CD8-positive, alpha-beta memory T cell (primary cell): ENCODE data around the gene LMLN. TPM values are rescaled to one million over a fixed set of nuclear protein-coding genes. Genes with fewer than 3 reads are reported as not detected.
"Not testable (repeated sequence)": the region's sequence is repeated elsewhere in the genome, so short reads cannot be mapped to it uniquely, and the experiment has no call there.

Source experiments
- CTCF ChIA-PET: fragments of 350-600 bp; sonication (Branson Sonifier 250); formaldehyde crosslinking; loops from one replicate; lab custom pipeline; 2021; ENCODE audit warnings: antibody characterized with exemption; lab: Charles Lee
- POLR2A ChIA-PET: fragments of 350-600 bp; sonication (Branson Sonifier 250); formaldehyde crosslinking; loops from one replicate; lab custom pipeline; 2021; ENCODE audit warnings: antibody characterized with exemption; lab: Charles Lee
- DNase-seq, 5 donors: peaks; one replicate each; pipeline versions ENCODE4 v3.0.0 to v3.0.0-alpha.2; 2020 to 2022; ENCODE audit warnings: mixed read lengths in 1 of 5
- H3K27ac ChIP-seq: one replicate; pipeline ENCODE4 v1.7.0; 2013; ENCODE audit warnings: low read depth, mild to moderate bottlenecking, low read length, moderate library complexity
- H3K27me3 ChIP-seq: 2 replicates; pipeline ENCODE4 v1.7.0; 2013; ENCODE audit warnings: low read length, mild to moderate bottlenecking; ENCODE audit not compliant: insufficient read depth, poor library complexity, severe bottlenecking
- H3K36me3 ChIP-seq: 2 replicates; pipeline ENCODE4 v1.7.0; 2013; ENCODE audit warnings: mild to moderate bottlenecking, low read length, moderate library complexity; ENCODE audit not compliant: insufficient read depth
- H3K4me1 ChIP-seq: 2 replicates; pipeline ENCODE4 v1.7.0; 2013; ENCODE audit warnings: mild to moderate bottlenecking, low read length, moderate library complexity; ENCODE audit not compliant: insufficient read depth
- H3K4me3 ChIP-seq: 2 replicates; pipeline ENCODE4 v1.7.0; 2013; ENCODE audit warnings: mild to moderate bottlenecking, low read length
- H3K9me3 ChIP-seq: 2 replicates; pipeline ENCODE4 v1.7.0; 2013; ENCODE audit warnings: mild to moderate bottlenecking, low read length
- H3K27ac Mint-ChIP-seq, 8 donors: one replicate each; pipeline ENCODE4 v1.8.0; 2020 to 2021; ENCODE audit warnings: mixed read lengths in 8 of 8, mild to moderate bottlenecking in 6 of 8, inconsistent platforms in 3 of 8, moderate library complexity in 3 of 8
- H3K27me3 Mint-ChIP-seq, 2 donors: one replicate each; pipeline ENCODE4 v1.8.0; 2020 to 2021; ENCODE audit warnings: mixed read lengths in 2 of 2, mild to moderate bottlenecking in 1 of 2, moderate library complexity in 1 of 2
- H3K36me3 Mint-ChIP-seq, 3 donors: one replicate each; pipeline ENCODE4 v1.8.0; 2020 to 2021; ENCODE audit warnings: mixed read lengths in 3 of 3, inconsistent platforms in 1 of 3, mild to moderate bottlenecking in 1 of 3
- H3K4me1 Mint-ChIP-seq, 3 donors: one replicate each; pipeline ENCODE4 v1.8.0; 2020 to 2021; ENCODE audit warnings: mixed read lengths in 3 of 3, inconsistent platforms in 1 of 3, mild to moderate bottlenecking in 1 of 3
- H3K4me3 Mint-ChIP-seq, 7 donors: one replicate each; pipeline ENCODE4 v1.8.0; 2020 to 2021; ENCODE audit warnings: mixed read lengths in 7 of 7, mild to moderate bottlenecking in 6 of 7, moderate library complexity in 4 of 7, inconsistent platforms in 2 of 7
- H3K9me3 Mint-ChIP-seq, 5 donors: one replicate each; pipeline ENCODE4 v1.8.0; 2020 to 2022; ENCODE audit warnings: mixed read lengths in 5 of 5, mild to moderate bottlenecking in 3 of 5, moderate library complexity in 2 of 5, inconsistent platforms in 1 of 5
- polyA plus RNA-seq: library from polyadenylated mRNA; unstranded; fragments of 300-500 nt; fragmentation: Illumina TruSeq; gene quantifications from one replicate; pipeline ENCODE4 v1.2.3, GENCODE V29; 2021
- total RNA-seq, 2 experiments: library from RNA; stranded (reverse); gene quantifications; one replicate each; pipeline ENCODE4 v1.2.3, GENCODE V29; 2021

The LMLN gene
- total and polyA plus RNA-seq, 3 experiments from 2014 or later = 2.4 to 7.4 (median 7.3) TPM

DNA sequence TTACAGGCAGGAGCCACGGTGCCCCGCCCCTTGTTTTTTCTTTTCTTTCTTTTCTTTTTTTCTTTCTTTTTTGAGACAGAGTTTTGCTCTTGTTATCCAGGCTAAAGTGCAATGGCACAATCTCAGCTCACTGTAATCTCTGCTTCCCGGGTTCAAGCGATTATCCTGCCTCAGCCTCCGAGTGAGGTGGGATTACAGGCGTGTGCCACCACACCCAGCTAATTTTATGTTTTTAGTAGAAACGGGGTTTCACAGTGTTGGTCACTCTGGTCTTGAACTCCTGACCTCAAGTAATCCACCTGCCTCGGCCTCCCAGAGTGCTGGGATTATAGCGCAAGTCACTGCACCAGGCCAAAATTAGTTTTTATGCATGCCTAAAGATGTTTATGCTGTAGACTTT is 7.6 kb upstream of the LMLN start:
- ChIA-PET CTCF (interaction anchor here (1.4 kb wide), 1 partner anchor 13 kb away, joined by 4 read pairs; no protein-coding TSS in a partner anchor), POLR2A (interaction anchor here (0.7 kb wide), 1 partner anchor 143 kb away, joined by 9 read pairs; no protein-coding TSS in a partner anchor)
- H3K4me3 ChIP-seq = no peak overlapping the region
- no peaks in the 10 kb centered on the region for H3K27me3 ChIP-seq
- H3K36me3 ChIP-seq = peaks cover 60% of the 10 kb centered on the region
- Mint-ChIP-seq H3K4me1 (peaks cover 45 to 66% (median 56%) of the 10 kb centered on the region in 3 donors), H3K4me3 (peak overlapping the region; percentile 23 to 97 (median 46)), H3K27ac (peak overlapping the region in 6 of 8 donors; percentile 19 to 91 (median 68)), H3K9me3 (no peaks in the 10 kb centered on the region), H3K27me3 (no peaks in the 10 kb centered on the region), H3K36me3 (peaks cover 0 to 72% (median 25%) of the 10 kb centered on the region in 3 donors)
- H3K4me1 ChIP-seq = peaks cover 38% of the 10 kb centered on the region
- no peak overlapping the region for H3K27ac ChIP-seq
- DNase-seq = no peak
- no peaks in the 10 kb centered on the region for H3K9me3 ChIP-seq

DNA sequence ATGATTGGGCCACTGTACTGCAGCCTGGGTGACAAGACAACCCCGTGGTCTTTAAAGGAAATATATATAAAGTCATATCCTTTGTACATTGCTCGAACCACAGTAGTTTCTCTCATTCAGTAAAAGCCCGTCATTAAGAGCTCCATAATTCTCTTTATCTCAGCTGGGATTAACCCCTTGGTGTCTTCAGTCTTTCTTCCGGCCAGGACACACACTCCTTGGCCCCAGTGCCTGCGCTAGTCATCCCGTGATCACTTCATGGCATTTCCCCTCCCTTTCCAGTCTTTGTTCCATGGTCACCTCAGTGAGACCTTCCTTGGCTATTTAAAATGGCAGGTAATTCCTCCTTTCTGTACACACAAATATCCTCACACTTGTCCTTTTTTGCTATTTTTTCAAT is 6.7 kb upstream of the LMLN start:
- Mint-ChIP-seq H3K27ac (peak overlapping the region; percentile 73 to 92 (median 82)), H3K4me1 (peaks cover 50 to 72% (median 65%) of the 10 kb centered on the region in 3 donors), H3K27me3 (no peaks in the 10 kb centered on the region), H3K9me3 (no peaks in the 10 kb centered on the region), H3K36me3 (peaks cover 0 to 77% (median 25%) of the 10 kb centered on the region in 3 donors), H3K4me3 (peak overlapping the region in 6 of 7 donors; percentile 49 to 79 (median 60))
- Histone ChIP-seq H3K27ac (no peak overlapping the region), H3K4me3 (no peak overlapping the region), H3K9me3 (no peaks in the 10 kb centered on the region), H3K27me3 (no peaks in the 10 kb centered on the region), H3K4me1 (peaks cover 42% of the 10 kb centered on the region), H3K36me3 (peaks cover 60% of the 10 kb centered on the region)
- POLR2A ChIA-PET = no interaction called here
- CTCF ChIA-PET = interaction anchor here (1.4 kb wide), 1 partner anchor 12 kb away, joined by 4 read pairs; no protein-coding TSS in a partner anchor
- no peak for DNase-seq

DNA sequence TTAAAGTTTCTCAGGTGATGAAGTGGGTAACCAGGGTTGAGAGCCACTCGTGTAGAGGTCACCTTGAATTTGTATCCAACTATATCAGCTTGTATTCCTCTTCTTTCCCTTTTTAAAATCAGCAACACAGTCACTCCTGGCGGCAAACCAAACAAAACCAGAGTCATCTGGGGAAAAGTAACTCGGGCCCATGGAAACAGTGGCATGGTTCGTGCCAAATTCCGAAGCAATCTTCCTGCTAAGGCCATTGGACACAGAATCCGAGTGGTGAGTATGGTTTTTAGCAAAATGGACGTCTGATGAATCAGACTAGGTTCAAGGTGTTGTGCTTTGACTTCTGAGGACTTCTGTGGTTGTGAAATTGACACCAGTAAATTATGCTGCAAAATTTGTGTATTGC is 6.1 kb upstream of the LMLN start:
- peak overlapping the region in 6 of 8 donors; percentile 28 to 85 (median 74) for H3K27ac Mint-ChIP-seq
- peak overlapping the region in 5 of 7 donors; percentile 10 to 73 (median 59) for H3K4me3 Mint-ChIP-seq
- CTCF ChIA-PET = no interaction called here
- H3K27me3 ChIP-seq = no peaks in the 10 kb centered on the region
- H3K4me1 Mint-ChIP-seq = peaks cover 55 to 78% (median 71%) of the 10 kb centered on the region in 3 donors
- no peaks in the 10 kb centered on the region for H3K9me3 ChIP-seq
- no peaks in the 10 kb centered on the region for H3K27me3 Mint-ChIP-seq
- DNase-seq = no peak
- peaks cover 60% of the 10 kb centered on the region for H3K36me3 ChIP-seq
- POLR2A ChIA-PET = no interaction called here
- no peak overlapping the region for H3K27ac ChIP-seq
- no peak overlapping the region for H3K4me3 ChIP-seq
- H3K36me3 Mint-ChIP-seq = peaks cover 0 to 78% (median 28%) of the 10 kb centered on the region in 3 donors
- H3K9me3 Mint-ChIP-seq = no peaks in the 10 kb centered on the region
- peaks cover 48% of the 10 kb centered on the region for H3K4me1 ChIP-seq

DNA sequence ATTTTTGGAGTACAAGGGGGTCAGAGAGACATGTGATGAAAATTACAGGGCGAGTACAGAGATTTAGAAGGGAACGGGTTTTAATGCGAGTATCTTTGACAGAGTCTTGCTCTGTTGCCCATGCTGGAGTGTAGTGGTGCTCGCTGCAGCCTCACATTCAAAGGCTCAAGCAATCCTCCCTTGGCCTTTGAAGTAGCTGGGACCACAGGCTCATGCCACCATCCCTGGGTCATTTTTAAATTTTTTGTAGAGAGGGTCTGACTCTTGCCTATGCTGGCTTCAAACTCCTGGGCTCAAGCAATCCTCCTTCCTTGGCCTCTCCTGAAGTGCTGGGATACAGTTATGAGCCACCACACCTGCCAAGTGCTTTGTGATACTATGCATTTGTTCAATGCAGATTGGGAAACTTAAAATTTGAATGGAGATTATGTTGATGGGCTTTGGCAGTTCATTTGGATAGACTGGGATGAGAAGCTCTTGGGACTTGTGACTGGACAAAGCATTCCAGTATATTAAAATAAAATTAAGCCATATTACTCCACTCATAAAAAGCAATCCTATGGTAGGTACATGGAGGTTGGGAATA is 4.0 kb upstream of the LMLN start:
- H3K4me3 ChIP-seq = no peak overlapping the region
- Mint-ChIP-seq H3K27me3 (no peaks in the 10 kb centered on the region), H3K36me3 (peaks cover 0 to 75% (median 24%) of the 10 kb centered on the region in 3 donors), H3K27ac (peak overlapping the region in 3 of 8 donors; percentile 46 to 77 (median 50)), H3K4me3 (peak overlapping the region in 1 of 7 donors; percentile 63), H3K9me3 (no peaks in the 10 kb centered on the region), H3K4me1 (peaks cover 54 to 83% (median 70%) of the 10 kb centered on the region in 3 donors)
- H3K27ac ChIP-seq = no peak overlapping the region
- DNase-seq = no peak
- H3K9me3 ChIP-seq = no peaks in the 10 kb centered on the region
- POLR2A ChIA-PET = interaction anchor here (0.6 to 0.7 kb wide), 2 partner anchors 40 to 1715 kb away, joined by 3 to 5 read pairs; no protein-coding TSS in a partner anchor
- H3K27me3 ChIP-seq = no peaks in the 10 kb centered on the region
- H3K36me3 ChIP-seq = peaks cover 55% of the 10 kb centered on the region
- H3K4me1 ChIP-seq = peaks cover 50% of the 10 kb centered on the region
- CTCF ChIA-PET = no interaction called here

DNA sequence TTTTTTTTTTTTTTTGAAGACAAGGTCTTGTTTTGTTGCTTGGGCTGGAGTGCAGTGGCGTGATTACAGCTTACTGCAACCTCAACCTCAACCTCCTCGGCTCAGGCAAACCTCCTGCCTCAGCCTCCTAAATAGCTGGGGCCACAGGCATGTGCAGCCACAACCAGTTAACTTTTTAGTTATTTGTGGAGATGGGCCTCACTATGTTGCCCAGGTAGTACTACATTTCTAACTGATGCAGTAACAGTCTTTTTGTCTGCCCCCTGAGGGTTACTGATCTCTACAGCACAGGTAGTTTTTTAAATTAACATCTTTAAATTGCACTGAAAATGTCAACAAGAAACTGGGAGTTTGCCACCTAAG is 3.4 kb upstream of the LMLN start:
- Histone ChIP-seq H3K27me3 (no peaks in the 10 kb centered on the region), H3K36me3 (peaks cover 52% of the 10 kb centered on the region), H3K4me3 (no peak overlapping the region), H3K9me3 (no peaks in the 10 kb centered on the region), H3K4me1 (peaks cover 50% of the 10 kb centered on the region), H3K27ac (peak overlapping the region; percentile 64)
- H3K27me3 Mint-ChIP-seq = no peaks in the 10 kb centered on the region
- peaks cover 0 to 70% (median 23%) of the 10 kb centered on the region in 3 donors for H3K36me3 Mint-ChIP-seq
- ChIA-PET POLR2A (interaction anchor here (0.7 kb wide), 1 partner anchor 39 kb away, joined by 5 read pairs; no protein-coding TSS in a partner anchor), CTCF (no interaction called here)
- peaks cover 56 to 83% (median 70%) of the 10 kb centered on the region in 3 donors for H3K4me1 Mint-ChIP-seq
- DNase-seq = no peak
- H3K9me3 Mint-ChIP-seq = no peaks in the 10 kb centered on the region
- H3K27ac Mint-ChIP-seq = peak overlapping the region in 5 of 8 donors; percentile 10 to 92 (median 77)
- peak overlapping the region in 1 of 7 donors; percentile 48 for H3K4me3 Mint-ChIP-seq

DNA sequence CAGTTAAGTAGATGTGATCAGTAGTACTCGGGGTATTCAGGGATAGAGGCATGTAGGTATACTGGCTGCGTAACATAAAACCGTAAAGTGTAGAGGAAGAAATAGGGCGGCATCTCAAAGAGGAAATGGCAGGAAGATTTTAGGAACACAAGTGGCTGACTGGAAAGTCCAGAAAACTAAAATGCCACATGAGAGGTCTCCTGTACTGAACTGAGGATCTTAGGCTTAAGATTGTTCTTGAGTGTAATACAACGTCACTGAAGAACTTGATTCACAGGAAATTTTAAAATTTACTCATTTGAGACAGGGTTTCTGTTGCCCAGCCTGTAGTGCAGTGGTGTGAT is 2.3 kb upstream of the LMLN start:
- peaks cover 0 to 62% (median 23%) of the 10 kb centered on the region in 3 donors for H3K36me3 Mint-ChIP-seq

DNA sequence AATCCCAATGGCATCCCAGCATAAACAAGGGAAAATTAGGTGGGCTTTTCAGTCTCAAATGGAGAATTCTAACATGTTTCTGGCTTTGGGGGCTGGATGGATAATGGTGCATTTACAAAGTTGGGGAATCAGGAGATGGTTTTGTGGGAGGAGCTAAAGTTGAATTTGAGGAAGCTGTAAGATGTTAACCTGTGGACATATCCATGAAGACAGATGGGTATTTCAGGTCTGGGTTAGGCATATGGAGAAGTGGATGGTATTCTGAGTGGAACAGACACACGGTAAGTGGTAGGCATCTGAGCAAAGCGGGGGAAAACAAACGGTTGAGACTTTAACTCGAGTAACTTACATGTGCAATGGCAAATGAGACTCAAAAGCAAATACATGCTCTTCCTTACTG is 1.7 kb upstream of the LMLN start:
- DNase-seq = no peak
- Mint-ChIP-seq H3K27me3 (no peaks in the 10 kb centered on the region), H3K4me3 (peak overlapping the region in 4 of 7 donors; percentile 38 to 82 (median 59)), H3K4me1 (peaks cover 60 to 80% (median 73%) of the 10 kb centered on the region in 3 donors), H3K36me3 (peaks cover 0 to 57% (median 20%) of the 10 kb centered on the region in 3 donors), H3K9me3 (no peaks in the 10 kb centered on the region), H3K27ac (peak overlapping the region in 7 of 8 donors; percentile 70 to 94 (median 89))
- no peak overlapping the region for H3K4me3 ChIP-seq
- H3K36me3 ChIP-seq = peaks cover 34% of the 10 kb centered on the region
- H3K27ac ChIP-seq = peak overlapping the region; percentile 74
- ChIA-PET CTCF (no interaction called here), POLR2A (interaction anchor here (0.7 to 1.8 kb wide), 3 partner anchors 8 to 16 kb away, joined by 3 to 13 read pairs (median 4); partner anchors contain the start of gene RPL35A)
- no peaks in the 10 kb centered on the region for H3K27me3 ChIP-seq
- peaks cover 45% of the 10 kb centered on the region for H3K4me1 ChIP-seq
- no peaks in the 10 kb centered on the region for H3K9me3 ChIP-seq

More for the DNA sequence above, 2.3 kb upstream of the LMLN start:
- peaks cover 66 to 86% (median 78%) of the 10 kb centered on the region in 3 donors for H3K4me1 Mint-ChIP-seq
- Histone ChIP-seq H3K9me3 (no peaks in the 10 kb centered on the region), H3K27me3 (no peaks in the 10 kb centered on the region), H3K4me1 (peaks cover 50% of the 10 kb centered on the region), H3K27ac (peak overlapping the region; percentile 64), H3K4me3 (no peak overlapping the region), H3K36me3 (peaks cover 40% of the 10 kb centered on the region)
- no peaks in the 10 kb centered on the region for H3K9me3 Mint-ChIP-seq
- DNase-seq = no peak
- peak overlapping the region in 7 of 8 donors; percentile 10 to 92 (median 77) for H3K27ac Mint-ChIP-seq
- POLR2A ChIA-PET = interaction anchor here (0.9 kb wide), 1 partner anchor 15 kb away, joined by 3 read pairs; no protein-coding TSS in a partner anchor
- H3K27me3 Mint-ChIP-seq = no peaks in the 10 kb centered on the region
- peak overlapping the region in 1 of 7 donors; percentile 82 for H3K4me3 Mint-ChIP-seq
- CTCF ChIA-PET = no interaction called here

DNA sequence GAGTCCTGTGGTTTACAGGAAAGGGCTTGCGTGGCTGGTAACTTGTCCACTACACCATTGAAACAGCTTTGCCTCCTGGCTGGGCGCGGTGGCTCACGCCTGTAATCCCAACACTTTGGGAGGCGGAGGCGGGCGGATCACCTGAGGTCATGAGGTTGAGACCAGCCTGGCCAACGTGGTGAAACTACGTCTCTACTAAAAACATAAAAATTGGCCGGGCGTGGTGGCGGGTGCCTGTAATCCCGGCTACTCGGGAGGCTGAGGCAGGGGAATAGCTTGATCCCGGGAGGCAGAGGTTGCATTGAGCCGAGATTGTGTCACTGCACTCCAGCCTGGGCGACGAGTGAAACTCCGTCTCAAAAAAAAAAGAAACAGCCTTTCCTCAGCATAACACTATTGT is 1.2 kb upstream of the LMLN start:
- H3K9me3 ChIP-seq, H3K27me3 ChIP-seq, H3K9me3 Mint-ChIP-seq, H3K27me3 Mint-ChIP-seq, DNase-seq, CTCF ChIA-PET: not testable (repeated sequence)
- H3K4me1 ChIP-seq = peaks cover 41% of the 10 kb centered on the region
- H3K4me3 ChIP-seq = peak overlapping the region; percentile 0
- H3K4me1 Mint-ChIP-seq = peaks cover 55 to 75% (median 68%) of the 10 kb centered on the region in 3 donors
- POLR2A ChIA-PET = interaction anchor here (0.7 to 1.8 kb wide), 3 partner anchors 8 to 16 kb away, joined by 3 to 13 read pairs (median 4); partner anchors contain the start of gene RPL35A
- peak overlapping the region; percentile 74 for H3K27ac ChIP-seq
- H3K36me3 ChIP-seq = peaks cover 29% of the 10 kb centered on the region
- H3K36me3 Mint-ChIP-seq = peaks cover under 1 to 52% (median 16%) of the 10 kb centered on the region in 3 donors
- peak overlapping the region in 5 of 8 donors; percentile 51 to 94 (median 91) for H3K27ac Mint-ChIP-seq
- H3K4me3 Mint-ChIP-seq = peak overlapping the region in 3 of 7 donors; percentile 19 to 69 (median 49)
